Muscle layer of colon (tissue), 2 donors: ENCODE measurements around the gene GLT6D1.

Experiments used
- H3K27ac ChIP-seq: one replicate; pipeline ENCODE4 v1.7.0; 2013; ENCODE audit warnings: low read depth, mild to moderate bottlenecking, low read length, moderate library complexity
- H3K27me3 ChIP-seq, 2 donors: one replicate each; pipeline ENCODE4 v1.7.0; 2013; ENCODE audit warnings: low read length in 2 of 2, mild to moderate bottlenecking in 2 of 2; ENCODE audit not compliant: insufficient read depth in 2 of 2, control insufficient read depth in 1 of 2
- H3K36me3 ChIP-seq: one replicate; pipeline ENCODE4 v1.7.0; 2013; ENCODE audit warnings: mild to moderate bottlenecking, low read length; ENCODE audit not compliant: insufficient read depth
- H3K4me1 ChIP-seq: one replicate; pipeline ENCODE4 v1.7.0; 2013; ENCODE audit warnings: mild to moderate bottlenecking, low read length; ENCODE audit not compliant: insufficient read depth
- H3K4me3 ChIP-seq, 2 donors: one replicate each; pipeline ENCODE4 v1.7.0; 2013; ENCODE audit warnings: low read length in 2 of 2, low read depth in 1 of 2, mild to moderate bottlenecking in 1 of 2, moderate library complexity in 1 of 2
- H3K9ac ChIP-seq: one replicate; pipeline ENCODE4 v1.7.0; 2013; ENCODE audit warnings: low read length
- H3K9me3 ChIP-seq: one replicate; pipeline ENCODE4 v1.7.0; 2013; ENCODE audit warnings: mild to moderate bottlenecking, low read length
- donor health status: abdominal sarcoma.
- donor health status: Adenocarcinoma of cecum.

The GLT6D1 gene, protein sequence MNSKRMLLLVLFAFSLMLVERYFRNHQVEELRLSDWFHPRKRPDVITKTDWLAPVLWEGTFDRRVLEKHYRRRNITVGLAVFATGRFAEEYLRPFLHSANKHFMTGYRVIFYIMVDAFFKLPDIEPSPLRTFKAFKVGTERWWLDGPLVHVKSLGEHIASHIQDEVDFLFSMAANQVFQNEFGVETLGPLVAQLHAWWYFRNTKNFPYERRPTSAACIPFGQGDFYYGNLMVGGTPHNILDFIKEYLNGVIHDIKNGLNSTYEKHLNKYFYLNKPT

DNA sequence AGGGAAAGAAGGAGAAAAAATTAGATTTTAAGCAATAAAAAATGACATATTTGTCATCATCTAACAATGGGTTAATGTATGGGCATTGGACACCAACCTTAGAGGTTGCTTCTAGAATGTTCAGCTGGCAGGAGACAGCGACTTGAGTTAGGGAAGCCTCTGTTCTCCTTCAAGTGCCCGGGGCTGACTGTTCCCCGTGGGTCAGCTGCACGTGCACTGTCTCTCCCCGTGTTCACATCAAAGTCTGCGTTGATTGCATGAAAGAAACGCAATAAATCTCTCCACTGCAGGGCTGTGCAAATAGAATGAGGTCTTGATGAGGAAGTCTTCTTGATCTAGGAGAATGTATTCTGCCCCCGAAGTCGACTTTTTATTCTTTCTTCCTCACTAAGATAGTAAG lies at the start of gene GLT6D1:
Gene GLT6D1, minus strand, starts transcription at position 345 of the 400 bp plus-strand sequence. CDS start 353 bp downstream, outside the sequence.
- no peaks in the 10 kb centered on the region for H3K9me3 ChIP-seq
- H3K36me3 ChIP-seq, result no peaks in the 10 kb centered on the region
- H3K27me3 ChIP-seq, result no peaks in the 10 kb centered on the region
- no peaks in the 10 kb centered on the region for H3K4me1 ChIP-seq
- H3K4me3 ChIP-seq, result no peak within 1 kb of the TSS
- H3K27ac ChIP-seq, result no peak within 1 kb of the TSS
- H3K9ac ChIP-seq, result no peak within 1 kb of the TSS

DNA sequence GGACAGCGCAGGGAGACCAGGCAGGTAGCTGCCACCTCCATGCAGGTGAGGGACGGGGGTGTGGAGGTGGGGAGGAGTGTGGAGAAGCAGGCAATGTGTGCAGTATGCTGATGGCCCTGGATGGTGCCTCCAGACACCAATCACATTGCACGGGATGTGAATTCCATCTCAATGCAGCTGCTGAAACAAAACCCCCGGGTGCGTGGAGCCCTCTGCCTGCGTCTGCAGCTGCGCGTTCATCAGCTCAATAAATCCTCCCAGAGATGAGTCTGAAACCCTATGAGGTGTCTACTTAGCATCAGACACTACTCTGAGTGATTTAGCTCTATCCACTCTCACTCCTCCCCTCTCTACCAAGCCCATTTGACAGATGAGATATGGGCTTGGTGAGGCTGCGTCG lies 49.7 kb upstream of the GLT6D1 start:
- H3K4me1 ChIP-seq, result no peaks in the 10 kb centered on the region
- H3K9ac ChIP-seq, result no peak overlapping the region
- H3K4me3 ChIP-seq, result no peak overlapping the region
- H3K36me3 ChIP-seq, result no peaks in the 10 kb centered on the region
- peaks cover 0 to 17% of the 10 kb centered on the region in 2 donors for H3K27me3 ChIP-seq
- H3K27ac ChIP-seq, result no peak overlapping the region
- H3K9me3 ChIP-seq, result no peaks in the 10 kb centered on the region

DNA sequence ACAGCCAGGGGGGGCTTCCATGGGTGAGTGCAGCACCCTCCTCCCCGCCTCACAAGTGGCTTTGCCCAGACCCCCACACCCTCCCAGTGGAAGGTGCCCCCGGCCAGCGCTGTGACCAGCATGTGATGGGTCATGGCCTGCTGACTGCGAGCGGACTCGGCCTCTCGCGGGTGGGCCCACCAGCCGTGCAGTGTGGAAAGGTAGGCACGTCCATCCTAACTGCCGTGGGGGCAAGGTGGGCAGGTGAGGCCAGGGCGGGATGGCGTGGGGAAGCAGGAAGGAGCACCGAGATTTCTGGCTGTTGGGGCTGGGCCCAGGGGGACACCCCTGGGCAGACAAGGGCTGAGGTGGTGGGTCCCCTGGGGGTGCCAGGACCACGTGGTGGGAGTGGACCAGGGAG lies 47.9 kb upstream of the GLT6D1 start:
- Histone ChIP-seq H3K9ac (no peak overlapping the region), H3K9me3 (no peaks in the 10 kb centered on the region), H3K27ac (no peak overlapping the region), H3K36me3 (no peaks in the 10 kb centered on the region), H3K4me3 (no peak overlapping the region), H3K4me1 (no peaks in the 10 kb centered on the region), H3K27me3 (peaks cover 0 to 17% of the 10 kb centered on the region in 2 donors)

DNA sequence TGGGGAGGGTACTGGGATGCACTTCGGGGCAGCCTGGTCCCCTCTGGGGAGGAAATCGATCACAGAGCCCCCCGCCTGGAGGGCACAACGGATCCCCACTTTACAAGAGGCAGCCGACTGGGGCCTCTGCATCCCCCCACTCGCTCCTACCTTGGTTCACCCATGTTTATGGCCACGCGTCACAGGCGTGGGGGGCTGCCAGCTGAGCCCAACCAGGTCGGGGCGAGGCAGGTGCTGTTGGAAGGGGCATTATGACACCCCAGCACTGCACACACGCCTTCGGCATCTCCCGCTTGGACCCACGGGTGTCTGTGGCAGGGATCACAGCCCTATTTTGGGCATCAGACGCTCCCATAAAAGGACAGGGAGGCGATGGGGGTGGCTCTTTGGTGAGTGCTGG lies 45.4 kb upstream of the GLT6D1 start:
- Histone ChIP-seq H3K4me3 (no peak overlapping the region), H3K27me3 (peaks cover 0 to 17% of the 10 kb centered on the region in 2 donors), H3K36me3 (no peaks in the 10 kb centered on the region), H3K4me1 (no peaks in the 10 kb centered on the region), H3K27ac (no peak overlapping the region), H3K9ac (no peak overlapping the region), H3K9me3 (no peaks in the 10 kb centered on the region)

DNA sequence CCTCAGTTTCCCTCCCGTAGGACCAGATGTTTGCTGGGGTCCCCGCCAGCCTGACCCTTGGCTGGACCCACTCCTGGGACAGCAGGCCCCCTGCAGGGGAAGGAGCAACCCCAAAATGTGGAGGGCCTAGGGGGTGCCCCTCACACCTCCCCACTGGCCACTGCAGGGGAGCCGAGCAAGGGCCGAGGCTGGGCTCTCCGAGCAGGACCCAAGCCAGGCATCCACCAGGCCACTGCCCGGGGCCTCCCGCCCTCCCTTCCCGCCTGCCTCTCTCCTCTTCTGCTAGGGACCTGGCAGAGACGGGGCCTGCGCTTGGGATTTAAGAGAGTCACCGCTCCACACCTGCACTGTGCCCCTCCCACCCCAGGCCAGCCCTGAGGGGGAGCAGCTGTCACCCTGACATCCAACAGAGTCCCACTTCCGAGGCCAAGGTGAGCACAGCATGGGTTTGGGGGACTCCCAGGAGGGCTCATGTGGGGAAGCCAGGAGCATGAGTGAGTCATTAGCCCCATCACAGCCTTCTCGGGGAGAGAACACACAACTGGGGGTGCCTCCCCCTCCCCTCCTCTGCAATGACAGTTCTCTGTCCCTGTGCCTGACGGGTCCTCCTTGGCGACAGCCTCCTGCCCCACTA lies 44.2 kb upstream of the GLT6D1 start:
- no peak overlapping the region for H3K9ac ChIP-seq
- H3K27me3 ChIP-seq, result peaks cover 0 to 11% of the 10 kb centered on the region in 2 donors
- no peaks in the 10 kb centered on the region for H3K9me3 ChIP-seq
- no peaks in the 10 kb centered on the region for H3K4me1 ChIP-seq
- H3K27ac ChIP-seq, result no peak overlapping the region
- H3K36me3 ChIP-seq, result no peaks in the 10 kb centered on the region
- no peak overlapping the region for H3K4me3 ChIP-seq

DNA sequence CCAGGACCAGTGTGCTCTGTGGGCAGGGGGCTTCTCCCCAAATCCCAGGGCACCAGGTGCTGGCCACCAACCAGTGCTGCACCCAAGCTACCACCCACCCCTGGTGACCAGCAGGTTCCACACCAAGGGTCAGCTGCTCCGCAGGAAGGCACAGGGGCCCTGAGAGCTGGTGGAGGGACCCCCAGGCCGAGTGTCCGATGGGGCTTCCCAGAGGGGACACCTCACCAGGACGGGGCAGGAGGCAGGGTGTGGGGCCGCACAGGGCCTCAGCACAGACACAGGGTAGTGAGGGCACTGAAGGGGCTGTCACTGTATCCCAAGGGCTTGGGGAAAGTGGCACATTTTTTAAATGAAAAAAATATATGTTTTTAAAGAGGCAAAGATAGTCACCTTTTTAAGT lies 41.8 kb upstream of the GLT6D1 start:
- Histone ChIP-seq H3K9ac (no peak overlapping the region), H3K36me3 (no peaks in the 10 kb centered on the region), H3K4me1 (no peaks in the 10 kb centered on the region), H3K4me3 (no peak overlapping the region), H3K9me3 (no peaks in the 10 kb centered on the region), H3K27ac (no peak overlapping the region), H3K27me3 (peaks cover 0 to 11% of the 10 kb centered on the region in 2 donors)

DNA sequence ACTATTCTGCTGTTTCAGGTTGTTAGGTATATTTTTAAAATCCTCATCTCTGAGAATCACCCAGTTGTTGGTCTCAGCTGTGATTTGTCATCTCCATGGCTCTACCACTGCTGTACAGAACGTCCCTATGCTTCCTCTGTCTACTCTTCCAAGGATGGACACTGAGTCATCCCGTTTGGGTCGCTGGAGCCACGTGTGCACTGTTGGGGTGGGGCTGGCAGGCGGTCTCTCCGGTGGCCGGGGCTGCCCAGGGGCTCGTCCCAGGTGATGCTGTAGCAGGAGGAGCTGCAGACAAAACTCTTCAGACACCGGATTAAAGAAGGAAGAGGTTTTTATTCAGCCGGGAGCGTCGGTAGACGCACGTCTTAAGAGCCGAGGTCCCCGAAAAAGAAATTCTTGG lies 40.7 kb upstream of the GLT6D1 start:
- Histone ChIP-seq H3K27ac (no peak overlapping the region), H3K9me3 (no peaks in the 10 kb centered on the region), H3K4me3 (no peak overlapping the region), H3K9ac (no peak overlapping the region), H3K36me3 (no peaks in the 10 kb centered on the region), H3K4me1 (no peaks in the 10 kb centered on the region), H3K27me3 (peaks cover 0 to 11% of the 10 kb centered on the region in 2 donors)

DNA sequence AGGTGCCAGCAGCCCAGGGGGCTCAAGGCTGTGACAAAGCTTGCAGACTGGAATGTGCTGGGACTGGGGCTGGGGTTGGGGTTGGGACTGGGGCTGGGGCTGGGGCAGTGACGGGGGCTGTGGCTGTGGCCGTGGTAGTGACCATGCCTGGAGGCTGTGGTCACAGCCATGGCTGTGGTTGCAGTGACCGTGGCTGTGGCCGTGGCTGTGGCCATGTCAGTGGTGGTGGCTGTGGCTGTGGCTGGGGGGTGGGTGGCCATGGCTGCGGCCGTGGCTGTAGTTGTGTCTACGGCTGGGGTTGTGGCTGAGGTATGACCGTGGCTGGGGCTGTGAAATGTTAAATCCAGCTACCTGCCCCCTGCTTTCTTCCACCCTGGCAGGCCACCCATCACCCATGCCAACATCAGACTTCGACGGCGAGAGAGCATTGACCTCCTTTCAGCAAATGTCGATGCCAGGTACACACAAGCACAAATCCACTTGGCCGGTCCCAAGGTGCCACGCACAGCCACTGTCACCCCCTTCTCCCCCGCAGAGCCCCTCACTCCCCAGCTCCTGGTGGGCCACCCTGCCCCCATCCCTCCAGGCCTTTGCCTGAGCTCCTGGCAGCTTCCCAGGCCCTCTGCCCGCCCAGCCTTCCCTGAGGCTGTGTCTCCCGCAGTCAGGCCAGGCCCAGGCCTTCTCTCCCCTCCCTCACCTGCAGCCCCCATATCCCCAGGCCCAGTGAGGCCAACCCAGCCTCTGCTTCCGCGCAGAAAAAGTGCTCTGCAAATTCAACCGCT lies 39.1 kb upstream of the GLT6D1 start:
- H3K4me3 ChIP-seq, result no peak overlapping the region
- H3K4me1 ChIP-seq, result no peaks in the 10 kb centered on the region
- H3K36me3 ChIP-seq, result no peaks in the 10 kb centered on the region
- no peak overlapping the region for H3K9ac ChIP-seq
- H3K27ac ChIP-seq, result no peak overlapping the region
- peaks cover 0 to 5% of the 10 kb centered on the region in 2 donors for H3K27me3 ChIP-seq
- H3K9me3 ChIP-seq, result no peaks in the 10 kb centered on the region

DNA sequence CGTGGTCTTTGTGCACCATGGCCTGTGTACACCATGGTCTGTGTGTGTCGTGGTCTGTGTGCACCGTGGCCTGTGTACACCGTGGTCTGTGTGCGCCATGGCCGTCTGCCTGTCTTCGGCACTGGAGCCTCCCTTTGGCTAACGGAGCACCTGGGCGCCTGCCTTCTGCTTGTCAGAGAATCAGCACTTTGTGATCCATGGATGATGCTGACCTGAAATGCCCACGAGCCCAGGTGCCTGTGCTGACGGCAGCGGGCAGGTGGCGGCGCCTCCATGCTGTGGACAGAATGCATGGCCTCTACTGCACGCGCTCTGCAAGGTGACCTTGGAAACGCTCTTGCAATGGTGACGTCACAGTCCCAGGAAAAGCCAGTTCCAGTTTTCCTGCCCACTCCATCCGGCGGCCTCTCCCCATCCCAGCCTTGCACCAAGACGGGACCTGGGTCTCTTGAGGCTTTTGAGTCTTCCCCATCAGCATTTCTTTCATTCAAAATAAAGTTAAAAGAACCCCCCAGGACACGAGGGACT lies 38.4 kb upstream of the GLT6D1 start:
- Histone ChIP-seq H3K9ac (no peak overlapping the region), H3K27me3 (no peaks in the 10 kb centered on the region), H3K4me1 (no peaks in the 10 kb centered on the region), H3K36me3 (no peaks in the 10 kb centered on the region), H3K9me3 (no peaks in the 10 kb centered on the region), H3K4me3 (no peak overlapping the region), H3K27ac (no peak overlapping the region)

DNA sequence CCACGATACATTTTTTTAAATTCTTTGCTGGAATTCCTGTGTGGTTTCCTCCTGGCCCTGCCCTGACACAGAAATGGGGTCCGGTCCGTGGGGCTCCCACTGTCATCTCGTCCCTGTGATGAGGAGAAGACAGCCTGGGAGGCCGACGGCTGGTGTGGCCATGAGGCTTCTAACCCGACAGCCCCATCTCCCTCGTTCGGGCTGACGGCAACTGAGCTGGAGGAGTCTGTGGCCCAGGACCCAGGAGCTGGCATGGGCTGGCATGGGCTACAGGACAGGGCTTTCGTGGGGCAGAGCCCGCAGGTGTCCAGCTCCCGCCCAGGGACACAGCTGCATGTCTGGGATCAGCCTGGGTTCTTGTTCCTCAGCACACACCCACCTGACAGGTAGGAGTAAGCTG lies 37.6 kb upstream of the GLT6D1 start:
- no peaks in the 10 kb centered on the region for H3K27me3 ChIP-seq
- no peak overlapping the region for H3K9ac ChIP-seq
- no peak overlapping the region for H3K27ac ChIP-seq
- H3K9me3 ChIP-seq, result no peaks in the 10 kb centered on the region
- H3K36me3 ChIP-seq, result no peaks in the 10 kb centered on the region
- H3K4me3 ChIP-seq, result no peak overlapping the region
- no peaks in the 10 kb centered on the region for H3K4me1 ChIP-seq

DNA sequence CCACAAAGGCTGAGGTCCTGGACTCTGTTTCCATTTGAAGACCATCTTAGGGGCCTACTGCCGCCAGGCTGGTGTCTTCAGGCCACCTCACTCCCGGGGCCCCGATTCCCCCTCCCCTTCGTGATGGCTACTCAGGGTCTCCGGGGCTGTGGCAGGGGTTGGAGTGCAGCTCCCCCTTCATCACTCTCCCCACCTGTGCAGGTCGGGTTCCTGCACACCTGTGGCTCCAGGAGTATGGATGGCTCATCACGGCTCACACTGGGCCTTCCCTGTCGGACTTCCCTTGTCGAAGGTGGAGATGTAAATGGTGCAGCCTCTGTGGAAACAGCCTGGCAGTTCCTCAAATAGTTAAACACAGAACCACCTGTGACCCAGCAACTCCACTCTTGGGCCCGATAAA lies 35.6 kb upstream of the GLT6D1 start:
- H3K4me1 ChIP-seq, result no peaks in the 10 kb centered on the region
- no peaks in the 10 kb centered on the region for H3K9me3 ChIP-seq
- H3K27ac ChIP-seq, result no peak overlapping the region
- H3K4me3 ChIP-seq, result no peak overlapping the region
- no peaks in the 10 kb centered on the region for H3K36me3 ChIP-seq
- no peak overlapping the region for H3K9ac ChIP-seq
- H3K27me3 ChIP-seq, result peaks cover 0 to under 1% of the 10 kb centered on the region in 2 donors
